Measurements from ENCODE around the gene CABCOCO1. TPM values are rescaled to one million over a fixed set of nuclear protein-coding genes. Genes with fewer than 3 reads are reported as not detected.

The CABCOCO1 gene
- total and polyA plus RNA-seq, 10 of the 15 experiments (the other 5 are each of a cell fraction or from before 2014, with no cell fraction given): not detected

DNA sequence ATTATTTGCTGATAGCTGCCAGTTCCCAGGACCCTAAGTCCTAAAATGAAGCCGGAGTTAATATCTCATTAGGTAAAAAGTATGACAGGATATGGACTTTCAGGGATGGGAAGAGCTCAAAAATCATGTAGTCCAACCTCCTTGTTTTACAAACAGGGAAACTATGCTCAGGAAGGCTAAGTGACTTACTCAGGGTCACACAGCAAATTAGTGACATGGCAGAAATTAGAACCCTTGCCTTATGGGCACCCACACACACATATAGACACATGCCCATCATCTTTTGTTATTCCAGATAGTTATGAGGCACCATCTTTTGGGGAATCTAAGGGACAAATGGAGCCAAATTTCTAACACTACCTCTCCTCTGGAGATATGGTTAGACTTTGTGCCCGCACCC is 147.5 kb downstream of the CABCOCO1 start:
- intact Hi-C loops (cut with micrococcal nuclease; ENCODE audit: unreplicated experiment) (no loop called here), in situ Hi-C loops (cut with MboI) (no loop called here)
- no peak overlapping the region for H2AFZ ChIP-seq (ENCODE audit: control insufficient read depth, low read depth, low read length)
- no peak for TF ChIP-seq ZBTB11 (CRISPR knock-in tag; IDR thresholded peaks at IDR 0.05)
- TF ChIP-seq, protein P1, sequence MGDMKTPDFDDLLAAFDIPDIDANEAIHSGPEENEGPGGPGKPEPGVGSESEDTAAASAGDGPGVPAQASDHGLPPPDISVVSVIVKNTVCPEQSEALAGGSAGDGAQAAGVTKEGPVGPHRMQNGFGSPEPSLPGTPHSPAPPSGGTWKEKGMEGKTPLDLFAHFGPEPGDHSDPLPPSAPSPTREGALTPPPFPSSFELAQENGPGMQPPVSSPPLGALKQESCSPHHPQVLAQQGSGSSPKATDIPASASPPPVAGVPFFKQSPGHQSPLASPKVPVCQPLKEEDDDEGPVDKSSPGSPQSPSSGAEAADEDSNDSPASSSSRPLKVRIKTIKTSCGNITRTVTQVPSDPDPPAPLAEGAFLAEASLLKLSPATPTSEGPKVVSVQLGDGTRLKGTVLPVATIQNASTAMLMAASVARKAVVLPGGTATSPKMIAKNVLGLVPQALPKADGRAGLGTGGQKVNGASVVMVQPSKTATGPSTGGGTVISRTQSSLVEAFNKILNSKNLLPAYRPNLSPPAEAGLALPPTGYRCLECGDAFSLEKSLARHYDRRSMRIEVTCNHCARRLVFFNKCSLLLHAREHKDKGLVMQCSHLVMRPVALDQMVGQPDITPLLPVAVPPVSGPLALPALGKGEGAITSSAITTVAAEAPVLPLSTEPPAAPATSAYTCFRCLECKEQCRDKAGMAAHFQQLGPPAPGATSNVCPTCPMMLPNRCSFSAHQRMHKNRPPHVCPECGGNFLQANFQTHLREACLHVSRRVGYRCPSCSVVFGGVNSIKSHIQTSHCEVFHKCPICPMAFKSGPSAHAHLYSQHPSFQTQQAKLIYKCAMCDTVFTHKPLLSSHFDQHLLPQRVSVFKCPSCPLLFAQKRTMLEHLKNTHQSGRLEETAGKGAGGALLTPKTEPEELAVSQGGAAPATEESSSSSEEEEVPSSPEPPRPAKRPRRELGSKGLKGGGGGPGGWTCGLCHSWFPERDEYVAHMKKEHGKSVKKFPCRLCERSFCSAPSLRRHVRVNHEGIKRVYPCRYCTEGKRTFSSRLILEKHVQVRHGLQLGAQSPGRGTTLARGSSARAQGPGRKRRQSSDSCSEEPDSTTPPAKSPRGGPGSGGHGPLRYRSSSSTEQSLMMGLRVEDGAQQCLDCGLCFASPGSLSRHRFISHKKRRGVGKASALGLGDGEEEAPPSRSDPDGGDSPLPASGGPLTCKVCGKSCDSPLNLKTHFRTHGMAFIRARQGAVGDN (IDR thresholded peaks at IDR 0.05): no peak
- TF ChIP-seq ZBTB40 (IDR thresholded peaks at IDR 0.05; ENCODE audit: borderline replicate concordance): no peak
- TF ChIP-seq STAT1 (conservative IDR thresholded peaks at IDR 0.05): no peak
- TF ChIP-seq, protein P2, sequence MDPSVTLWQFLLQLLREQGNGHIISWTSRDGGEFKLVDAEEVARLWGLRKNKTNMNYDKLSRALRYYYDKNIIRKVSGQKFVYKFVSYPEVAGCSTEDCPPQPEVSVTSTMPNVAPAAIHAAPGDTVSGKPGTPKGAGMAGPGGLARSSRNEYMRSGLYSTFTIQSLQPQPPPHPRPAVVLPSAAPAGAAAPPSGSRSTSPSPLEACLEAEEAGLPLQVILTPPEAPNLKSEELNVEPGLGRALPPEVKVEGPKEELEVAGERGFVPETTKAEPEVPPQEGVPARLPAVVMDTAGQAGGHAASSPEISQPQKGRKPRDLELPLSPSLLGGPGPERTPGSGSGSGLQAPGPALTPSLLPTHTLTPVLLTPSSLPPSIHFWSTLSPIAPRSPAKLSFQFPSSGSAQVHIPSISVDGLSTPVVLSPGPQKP (IDR thresholded peaks at IDR 0.05; ENCODE audit: low read depth, low read length): no peak
- no peak for TF ChIP-seq CBX3 (IDR thresholded peaks at IDR 0.05; ENCODE audit: borderline replicate concordance, low read depth)
- TF ChIP-seq E2F8 (IDR thresholded peaks at IDR 0.05; ENCODE audit: low read depth, partially characterized antibody): no peak
- H3K4me3 ChIP-seq: no peak overlapping the region
- no TSS peak for BruUV-seq (replicated peaks)
- CTCF ChIA-PET: interaction anchor here (1.0 to 1.9 kb wide), 3 partner anchors 9 to 435 kb away, joined by 3 to 5 read pairs (median 4); no protein-coding TSS in a partner anchor
- no peaks in the 10 kb centered on the region for H3K79me2 ChIP-seq (ENCODE audit: control insufficient read depth, insufficient read depth, low read length)
- 0 out of 2 replicates have a peak, but pooled peaks cover 4% of the 10 kb centered on the region for H3K4me1 ChIP-seq (ENCODE audit: control insufficient read depth, insufficient read depth, low read length)
- H4K20me1 ChIP-seq (ENCODE audit: control insufficient read depth, insufficient read depth): no peaks in the 10 kb centered on the region
- ATAC-seq (no peak), DNase-seq (ENCODE audit: low read depth, low spot score) (no peak), FAIRE-seq (no peak)
- no peaks in the 10 kb centered on the region for H3K27me3 ChIP-seq (replicated peaks in 1 of 2; ENCODE audit: control insufficient read depth in 2 of 2, insufficient read depth in 2 of 2, low read length in 1 of 2)
- H3K27ac ChIP-seq (ENCODE audit: control insufficient read depth, insufficient read depth): no peak overlapping the region
- H3K36me3 ChIP-seq (ENCODE audit: control insufficient read depth in 2 of 2, insufficient read depth in 2 of 2, low read length in 1 of 2): no peaks in the 10 kb centered on the region
- H3K4me2 ChIP-seq (ENCODE audit: control insufficient read depth, insufficient read depth): no peak overlapping the region
- SMC1A ChIA-PET (ENCODE audit: uncharacterized antibody, unreplicated experiment): interaction anchor here (1.2 to 1.5 kb wide), 2 partner anchors 12 to 62 kb away, joined by 3 read pairs; no protein-coding TSS in a partner anchor
- POLR2A ChIA-PET: no interaction called here
- no peaks in the 10 kb centered on the region for H3K9me3 ChIP-seq (replicated peaks; ENCODE audit: control insufficient read depth, insufficient read depth, low read length)
- RAD21 ChIA-PET (ENCODE audit: unreplicated experiment): no interaction called here
- 60% methylated on average over 2 of the region's 2 CpGs for WGBS (ENCODE audit: insufficient coverage, insufficient replicate concordance, low lambda C conversion rate, missing lambda C conversion rate)
- no peak overlapping the region for H3K9ac ChIP-seq (ENCODE audit: control insufficient read depth, insufficient read depth, low read length)
